ENCODE results near the gene PTH1R.
"Not testable (repeated sequence)": the region's sequence is repeated elsewhere in the genome, so short reads cannot be mapped to it uniquely, and the experiment has no call there.

The PTH1R gene

DNA sequence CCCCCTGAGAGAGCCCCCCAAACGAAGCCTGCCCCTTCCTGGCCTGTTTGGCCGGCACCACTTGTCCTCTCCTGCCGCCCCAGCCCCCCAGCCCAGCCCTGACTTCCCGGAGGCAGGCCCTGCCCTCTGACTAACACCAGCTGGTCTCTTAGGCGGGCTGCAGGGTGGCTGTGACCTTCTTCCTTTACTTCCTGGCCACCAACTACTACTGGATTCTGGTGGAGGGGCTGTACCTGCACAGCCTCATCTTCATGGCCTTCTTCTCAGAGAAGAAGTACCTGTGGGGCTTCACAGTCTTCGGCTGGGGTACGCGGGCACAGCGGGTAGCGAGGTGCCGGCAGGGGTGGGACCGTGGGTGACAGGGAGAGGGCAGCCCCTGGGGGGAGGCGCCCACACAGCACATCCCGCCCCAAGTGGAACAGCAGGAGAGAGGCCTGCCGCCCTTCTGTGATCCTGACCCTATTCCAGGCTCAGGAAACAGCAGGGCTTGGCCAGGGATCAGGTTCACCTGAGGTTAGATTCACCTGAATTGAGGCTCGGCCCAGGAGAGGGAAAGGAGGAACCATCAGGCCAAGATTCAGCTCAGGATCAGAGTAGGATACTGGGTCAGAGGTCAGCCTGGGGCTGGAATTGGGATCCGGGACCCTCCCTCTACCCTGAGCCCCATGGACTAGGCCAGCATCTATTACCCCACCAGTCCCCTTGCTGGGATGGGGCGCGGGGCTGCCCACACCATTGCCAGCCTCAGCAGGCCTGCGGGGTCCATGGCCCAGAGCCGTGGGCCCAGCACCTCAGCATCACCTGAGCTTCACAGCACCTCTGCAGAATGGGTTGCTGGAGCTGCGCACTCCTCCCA, 21.9 kb downstream of the PTH1R start:
- peak in 1 of 14 donors; percentile 79 for DNase-seq

DNA sequence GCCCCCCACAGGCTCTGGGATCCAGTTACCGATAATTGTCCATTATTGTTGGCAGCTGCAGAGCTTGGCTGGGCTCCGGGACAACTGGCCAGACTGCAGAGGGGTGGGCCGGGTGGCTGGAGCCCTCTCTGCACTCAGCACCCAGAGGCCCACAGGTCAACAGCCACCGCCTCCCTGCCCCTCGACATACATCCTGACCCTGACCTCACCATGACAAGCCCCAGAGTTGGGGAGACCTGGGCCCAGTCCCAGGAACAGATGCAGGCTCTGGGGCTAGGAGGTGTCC, 22.4 kb downstream of the PTH1R start:
- DNase-seq, result peak in 3 of 14 donors; percentile 15 to 43 (median 31)

DNA sequence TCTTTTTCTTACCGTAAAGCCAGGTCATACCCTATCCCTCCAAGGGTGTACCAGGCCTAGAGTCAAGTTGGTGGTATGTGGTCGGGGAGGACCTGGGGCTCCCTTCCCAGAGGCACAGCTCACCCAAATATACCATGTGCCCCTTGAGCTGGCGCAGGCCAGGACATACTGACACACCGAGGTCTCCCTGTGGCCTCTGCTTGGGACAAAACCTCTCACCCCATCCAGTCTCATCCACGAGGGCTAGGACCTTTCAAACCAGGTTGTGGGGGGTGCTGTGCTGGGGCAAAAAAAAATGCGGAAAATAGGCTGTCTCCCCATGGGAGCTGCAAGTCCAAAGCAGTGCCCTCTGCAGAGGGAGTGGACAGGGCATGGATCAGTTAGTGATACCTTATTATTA, 22.8 kb downstream of the PTH1R start:
- no peak for DNase-seq

DNA sequence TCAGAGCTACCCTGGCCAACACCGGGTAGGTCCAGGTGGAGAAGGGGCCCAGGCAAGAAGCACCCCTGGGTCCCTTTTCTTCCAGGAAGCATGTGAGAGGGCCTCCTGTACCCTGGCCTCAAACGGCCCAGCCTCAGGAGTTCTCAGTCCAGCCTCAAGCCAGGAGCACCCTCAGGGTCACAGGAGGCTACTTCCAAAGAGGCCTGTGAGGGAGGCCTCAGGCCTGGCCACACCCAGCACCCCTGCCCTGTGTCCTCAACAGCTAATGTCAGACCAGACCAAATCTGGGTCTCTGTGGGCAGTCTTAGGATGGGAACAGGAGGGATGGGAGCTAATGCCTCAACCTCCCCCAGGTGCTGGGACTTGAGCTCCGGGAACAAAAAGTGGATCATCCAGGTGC, 23.5 kb downstream of the PTH1R start:
- no peak for DNase-seq

DNA sequence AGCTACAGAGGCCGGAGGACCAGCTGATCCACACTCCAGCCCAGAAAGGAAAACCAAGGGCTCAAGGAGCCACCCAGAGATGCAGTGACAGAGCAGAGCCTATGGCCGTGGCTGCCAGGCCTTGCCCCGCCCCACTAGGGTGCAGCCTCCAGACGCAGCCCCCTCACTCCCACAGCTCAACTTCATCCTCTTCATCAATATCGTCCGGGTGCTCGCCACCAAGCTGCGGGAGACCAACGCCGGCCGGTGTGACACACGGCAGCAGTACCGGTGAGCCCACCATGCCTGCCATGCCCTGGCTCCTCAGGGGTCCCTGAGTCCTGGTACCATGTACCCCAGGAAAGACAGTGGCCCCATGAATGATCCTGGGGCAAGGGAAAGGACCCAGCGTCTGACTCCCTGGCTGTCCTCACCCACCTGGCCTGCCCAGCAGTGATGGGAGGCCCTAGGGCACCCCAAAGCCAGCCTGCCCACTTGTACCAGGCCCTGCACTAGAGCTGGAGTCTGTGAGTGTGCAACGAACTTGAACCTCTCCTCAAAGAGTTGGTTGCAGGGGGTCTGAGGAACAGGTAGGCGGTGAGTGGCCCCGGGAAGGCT, 24.2 kb downstream of the PTH1R start:
- DNase-seq, result no peak

DNA sequence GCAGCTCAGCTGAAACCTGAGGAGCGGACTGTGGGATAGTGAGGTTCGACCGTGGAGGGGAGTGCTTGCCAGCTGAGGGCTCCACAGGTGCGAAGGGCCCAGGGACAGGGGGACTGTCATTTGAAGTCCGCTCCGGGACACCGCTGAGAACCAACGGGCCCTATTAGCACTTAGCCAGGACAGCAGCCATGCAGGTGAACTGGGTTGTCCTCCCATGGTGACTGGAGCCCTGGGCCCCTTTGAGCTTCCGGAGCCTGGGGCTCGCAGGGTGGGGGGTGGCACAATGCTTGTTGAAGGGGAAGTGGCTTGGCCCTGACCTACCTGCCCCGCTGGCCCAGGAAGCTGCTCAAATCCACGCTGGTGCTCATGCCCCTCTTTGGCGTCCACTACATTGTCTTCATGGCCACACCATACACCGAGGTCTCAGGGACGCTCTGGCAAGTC, 24.7 kb downstream of the PTH1R start:
- DNase-seq, result no peak

DNA sequence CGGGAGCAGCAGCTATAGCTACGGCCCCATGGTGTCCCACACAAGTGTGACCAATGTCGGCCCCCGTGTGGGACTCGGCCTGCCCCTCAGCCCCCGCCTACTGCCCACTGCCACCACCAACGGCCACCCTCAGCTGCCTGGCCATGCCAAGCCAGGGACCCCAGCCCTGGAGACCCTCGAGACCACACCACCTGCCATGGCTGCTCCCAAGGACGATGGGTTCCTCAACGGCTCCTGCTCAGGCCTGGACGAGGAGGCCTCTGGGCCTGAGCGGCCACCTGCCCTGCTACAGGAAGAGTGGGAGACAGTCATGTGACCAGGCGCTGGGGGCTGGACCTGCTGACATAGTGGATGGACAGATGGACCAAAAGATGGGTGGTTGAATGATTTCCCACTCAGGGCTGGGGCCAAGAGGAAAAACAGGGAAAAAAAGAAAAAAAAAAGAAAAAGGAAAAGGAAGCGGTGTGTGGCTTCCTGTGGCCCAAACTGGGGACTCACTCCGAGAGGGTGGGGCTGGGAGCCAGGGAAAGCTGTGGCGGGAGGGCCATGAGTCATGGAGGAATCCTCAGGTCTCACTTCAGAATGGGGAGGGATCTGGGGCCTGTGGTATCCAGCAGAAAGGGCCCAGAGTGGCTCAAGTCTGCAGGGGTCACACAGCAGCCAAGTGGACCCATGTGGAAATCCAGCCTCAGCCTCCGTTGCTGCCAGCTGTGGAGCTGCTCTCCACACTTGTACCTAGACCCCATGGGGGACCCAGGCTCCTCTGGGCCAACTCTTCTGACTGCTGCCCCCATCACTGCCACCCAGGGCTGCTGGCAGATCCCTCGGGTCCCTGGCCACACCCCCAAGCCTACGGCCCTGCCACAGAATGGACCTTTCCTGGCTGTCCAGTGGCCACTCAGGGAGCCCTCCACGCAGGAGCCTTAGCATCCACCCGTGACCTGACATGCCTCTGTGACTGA, 26.1 kb downstream of the PTH1R start:
- DNase-seq, result no peak

DNA sequence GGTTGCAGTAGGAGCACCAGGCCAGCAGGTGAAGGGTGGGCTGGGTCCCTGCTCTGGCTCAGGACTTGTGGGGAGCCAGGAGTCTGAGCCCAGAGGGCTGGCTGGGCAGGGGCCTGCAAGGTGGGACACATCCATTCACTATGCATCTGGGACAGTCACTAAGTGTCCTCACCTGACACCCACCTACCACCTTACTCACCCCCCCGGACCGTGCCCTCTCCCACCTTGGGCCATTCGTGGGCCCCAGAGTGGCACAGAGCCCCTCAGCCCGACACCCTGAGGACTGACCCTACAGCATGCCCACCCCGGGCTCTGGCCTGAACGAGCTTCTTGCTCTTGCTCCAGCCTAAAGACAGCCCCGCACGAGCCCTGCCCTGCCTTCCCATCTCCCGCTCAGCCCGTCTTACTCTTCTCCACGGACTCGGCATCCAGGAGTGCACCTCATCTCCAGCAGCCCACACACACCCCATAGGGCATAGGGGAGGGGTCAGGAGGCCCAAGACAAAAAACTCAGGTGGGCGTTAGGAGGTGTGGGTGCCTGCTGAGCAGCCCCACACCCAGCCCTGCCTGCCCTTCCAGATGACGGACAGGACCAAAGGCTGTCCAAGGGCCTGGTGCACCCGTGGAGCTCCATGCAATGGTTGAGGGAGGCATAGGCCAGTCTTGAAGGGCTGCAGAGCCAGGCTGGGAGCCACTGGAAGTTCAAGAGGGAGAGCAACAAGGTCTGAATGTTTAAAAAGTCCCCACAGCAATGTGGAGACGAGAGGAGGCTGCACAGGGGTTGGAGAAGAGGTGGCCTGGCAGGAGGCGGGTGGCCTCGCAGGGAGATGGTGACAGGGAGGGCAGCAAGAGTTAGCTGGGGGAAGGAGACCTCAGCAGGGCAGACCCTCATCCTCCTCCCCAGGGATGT, 27.0 kb downstream of the PTH1R start:
- DNase-seq, result no peak

DNA sequence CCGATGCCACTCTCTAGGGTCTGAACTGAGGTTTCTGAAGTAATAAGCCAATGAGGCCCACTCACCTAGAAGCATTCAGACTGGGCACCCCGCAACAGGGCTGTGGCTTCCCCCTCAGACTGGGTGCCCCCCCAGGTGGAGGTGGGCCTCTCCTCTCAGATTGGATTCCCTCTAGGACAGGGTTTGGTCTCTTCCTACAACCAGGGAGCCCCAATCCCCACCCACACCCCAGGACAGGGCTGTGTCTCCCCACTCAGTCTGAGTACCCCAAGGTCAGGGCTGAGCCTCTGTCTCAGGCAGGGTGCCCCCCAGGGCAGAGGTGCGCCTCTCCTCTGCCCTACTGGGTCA, 27.7 kb downstream of the PTH1R start:
- no peak for DNase-seq

DNA sequence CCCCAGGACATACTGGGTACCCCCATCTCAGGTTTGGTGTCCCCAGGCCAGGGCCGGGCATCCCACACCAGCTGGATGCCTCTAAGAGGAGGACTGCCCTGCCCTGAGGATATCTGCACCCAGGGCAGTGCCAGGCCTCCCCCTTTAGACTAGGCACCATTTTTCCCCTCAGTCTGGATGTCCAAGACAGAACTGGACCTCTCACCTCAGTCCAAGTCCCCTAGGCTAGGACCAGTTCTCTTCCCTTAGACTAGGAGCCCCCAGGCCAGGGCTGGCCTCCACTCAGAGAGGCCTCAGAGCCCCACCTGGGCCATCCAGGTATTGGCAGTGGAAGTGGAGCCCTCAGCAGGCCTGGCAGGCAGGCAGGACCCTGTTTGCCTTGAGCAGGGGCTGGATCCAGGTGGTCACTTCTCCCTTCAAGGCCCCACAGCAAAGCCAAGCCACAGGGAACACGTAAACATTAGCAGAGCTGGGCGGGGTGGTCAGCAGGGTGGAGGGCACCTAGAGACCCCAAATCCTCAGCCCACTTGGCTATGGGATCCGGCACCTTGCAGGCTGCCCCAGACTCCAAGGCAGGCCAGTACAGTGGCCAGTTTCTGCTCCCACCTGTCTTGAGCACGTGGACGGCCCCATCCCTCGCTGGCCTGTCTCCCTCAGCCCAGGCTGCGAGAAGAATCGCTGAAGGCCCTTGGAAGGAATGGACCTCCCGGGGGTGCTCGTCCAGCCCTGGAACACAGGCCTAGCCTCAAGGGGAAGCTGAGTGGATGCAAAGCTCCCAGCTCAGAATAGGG, 28.3 kb downstream of the PTH1R start:
- no peak for DNase-seq

DNA sequence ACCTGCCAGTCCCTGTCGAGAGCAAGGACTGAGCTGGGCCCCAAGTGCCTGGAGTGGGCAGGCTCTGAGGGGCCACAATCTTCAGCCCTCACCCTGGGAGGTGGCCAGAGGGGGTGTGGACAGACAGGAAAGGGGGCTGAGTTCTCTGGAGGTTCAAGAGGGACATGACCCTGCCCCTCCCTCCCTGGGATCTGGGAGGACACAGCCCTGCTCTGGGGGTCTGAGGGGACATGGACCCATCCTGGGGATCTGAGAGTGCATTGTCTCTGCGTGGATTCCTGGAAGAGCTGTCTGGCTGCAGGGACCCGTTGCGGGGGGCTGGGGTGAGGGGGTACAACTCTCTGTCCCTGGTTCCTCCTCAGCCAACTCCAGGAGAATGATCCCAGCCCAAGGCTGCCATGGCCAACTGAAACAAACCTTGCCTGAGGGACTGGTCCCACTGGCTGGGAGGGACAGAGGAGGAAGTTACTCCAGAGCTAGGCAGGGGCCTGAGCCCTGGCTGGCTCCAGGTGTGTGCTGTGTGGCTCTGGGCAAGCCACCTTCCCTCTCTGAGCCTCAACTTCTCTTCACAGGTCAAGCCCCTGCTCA, 29.0 kb downstream of the PTH1R start:
- no peak for DNase-seq

DNA sequence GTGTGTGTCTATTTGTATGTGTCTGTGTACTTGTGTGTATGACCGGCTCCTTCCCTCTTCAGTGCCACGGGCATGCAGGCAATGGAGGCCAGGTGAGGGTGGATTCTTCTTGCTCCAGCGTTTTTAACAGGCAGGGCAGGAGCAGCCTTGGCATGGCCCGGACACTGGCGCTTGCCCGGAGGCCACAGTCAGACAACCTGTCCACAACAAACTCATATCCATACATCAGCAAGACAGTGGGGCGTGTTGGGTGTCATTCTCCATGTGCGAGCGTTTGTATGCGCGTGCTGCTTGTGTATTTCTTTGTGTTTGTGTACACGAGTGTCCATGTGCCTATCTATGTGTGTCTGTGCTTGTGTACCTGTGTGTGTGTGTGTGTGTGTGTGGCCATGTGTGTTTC, 29.8 kb downstream of the PTH1R start:
- DNase-seq, result no peak

DNA sequence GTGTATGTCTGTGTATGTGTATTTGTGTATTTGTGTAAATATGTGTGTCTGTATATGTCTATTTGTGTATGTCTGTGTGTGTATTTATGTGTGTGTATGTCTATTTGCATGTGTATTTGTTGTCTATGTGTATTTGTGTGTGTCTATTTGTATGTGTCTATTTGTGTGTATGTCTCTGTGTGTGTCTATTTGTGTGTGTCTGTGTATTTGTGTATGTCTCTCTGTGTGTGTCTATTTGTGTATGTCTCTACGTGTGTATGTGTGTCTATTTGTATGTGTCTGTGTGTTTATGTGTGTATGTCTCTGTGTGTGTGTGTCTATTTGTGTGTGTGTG, 30.4 kb downstream of the PTH1R start:
- DNase-seq, result no peak

DNA sequence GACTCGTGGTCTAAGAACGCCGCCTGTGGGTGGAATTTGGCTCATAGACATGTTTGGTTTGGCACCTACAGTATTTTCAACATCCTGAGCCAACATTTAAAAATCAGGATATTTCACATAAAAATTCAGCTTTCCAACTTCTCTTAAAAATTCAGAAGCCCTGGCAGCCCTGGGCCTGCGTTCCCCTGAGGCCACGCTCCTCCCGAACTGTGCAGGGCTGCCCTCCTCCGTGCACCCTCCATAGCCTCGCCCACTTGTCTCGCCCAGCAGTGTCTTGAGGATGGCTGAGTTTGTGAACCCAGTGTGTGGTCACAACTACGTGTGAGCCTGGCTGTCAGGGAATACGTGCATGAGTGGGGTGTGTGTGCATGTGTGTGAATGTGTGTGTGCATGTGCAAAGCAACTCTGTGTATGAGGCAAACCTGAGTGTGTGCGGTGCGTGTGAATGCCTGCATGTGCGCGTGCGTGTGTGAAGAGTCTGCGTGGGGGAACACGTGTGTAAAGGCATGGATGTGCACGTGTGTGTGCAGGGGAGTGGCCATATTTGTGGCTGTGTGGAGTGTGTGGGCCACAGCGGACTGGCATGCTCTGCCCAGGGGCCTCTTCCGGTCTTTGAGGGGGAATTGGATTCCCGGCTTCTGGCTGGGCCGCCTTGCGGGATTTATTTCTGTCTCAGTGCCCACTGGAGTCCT, 30.9 kb downstream of the PTH1R start:
- no peak for DNase-seq

DNA sequence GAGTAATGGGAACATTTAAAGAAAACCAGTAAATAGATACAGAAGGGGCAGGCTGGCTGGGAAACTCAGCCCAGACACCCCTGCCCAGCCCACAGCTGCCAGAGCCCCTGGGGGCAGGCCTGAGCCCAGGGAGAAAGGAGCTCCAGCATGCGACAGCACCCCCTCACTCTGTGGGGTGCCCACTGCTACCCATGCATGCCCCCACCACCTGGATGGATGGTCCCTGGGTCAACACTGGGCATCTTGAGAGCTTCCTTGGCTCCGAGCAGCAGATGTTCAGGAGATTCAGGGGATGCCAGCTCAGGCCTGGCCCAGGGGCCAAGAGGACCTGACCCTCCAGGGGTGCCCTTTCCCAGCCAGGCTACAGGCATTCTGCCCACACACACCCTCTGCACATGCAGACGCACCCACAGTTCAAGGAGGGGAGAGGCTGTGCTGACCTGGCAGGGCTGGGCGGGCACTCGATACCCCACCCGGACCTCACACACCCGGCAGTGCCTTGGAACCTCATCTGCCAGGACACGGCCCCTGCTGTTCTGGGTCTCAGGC, 31.5 kb downstream of the PTH1R start:
- no peak for DNase-seq

DNA sequence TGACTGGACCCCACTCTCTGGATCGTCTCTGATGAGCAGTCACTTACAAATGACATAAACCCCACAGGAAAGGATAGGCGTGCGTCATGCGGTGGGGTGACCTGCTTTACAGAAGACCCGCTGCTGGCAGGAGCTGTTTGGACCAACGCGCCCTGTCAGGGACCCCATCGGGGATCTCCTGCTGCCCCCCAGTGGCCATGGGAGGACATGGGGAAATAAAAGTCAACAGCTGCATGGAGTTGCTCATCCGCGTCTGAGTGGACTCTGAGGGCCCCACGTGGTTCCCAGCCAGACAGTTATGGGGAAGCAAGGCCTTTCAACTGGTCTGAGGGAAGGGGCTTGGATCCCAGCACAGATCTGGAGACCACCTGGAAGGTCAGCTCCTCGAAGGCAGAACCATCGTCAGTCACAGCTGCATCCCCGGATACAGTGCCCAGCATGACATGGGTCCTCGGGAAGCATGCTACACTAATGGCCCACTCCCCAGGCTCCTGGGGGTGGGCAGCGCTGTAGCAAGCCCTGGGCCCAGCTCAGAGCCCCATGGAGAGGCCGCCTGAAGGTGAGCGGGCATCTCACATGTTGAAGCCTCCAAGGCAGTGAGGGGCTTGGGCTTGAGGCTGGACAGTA, 32.1 kb downstream of the PTH1R start:
- DNase-seq, result peak in 11 of 14 donors; percentile 46 to 82 (median 65)

DNA sequence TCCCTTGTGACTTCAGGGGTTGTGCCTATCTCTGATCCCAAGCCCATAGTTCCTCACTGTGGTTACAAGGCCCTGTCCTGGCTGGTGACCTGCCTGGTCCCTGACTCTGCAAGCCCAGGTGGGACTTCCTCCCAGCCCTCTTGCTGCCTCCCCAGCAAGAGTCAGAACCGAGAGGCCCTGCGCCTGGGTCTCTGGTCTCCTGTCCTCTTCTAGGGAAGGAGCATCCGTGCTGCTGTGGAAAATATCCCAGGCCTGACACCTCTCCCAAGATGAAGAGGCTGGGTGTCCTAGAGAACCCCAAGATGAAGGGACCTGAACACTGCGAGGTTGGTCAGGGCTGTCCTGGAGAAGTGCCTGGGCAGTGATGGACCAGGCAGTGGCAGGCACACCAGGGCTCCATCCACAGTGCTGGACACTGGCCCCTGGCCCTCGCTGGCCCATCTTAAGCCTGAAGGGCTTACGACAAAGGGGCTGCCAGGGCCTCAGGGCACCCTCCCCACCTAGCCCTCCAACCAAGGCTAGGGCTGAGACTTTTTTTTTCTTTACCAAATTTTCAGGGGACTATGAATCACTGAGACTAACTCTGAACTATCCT, 32.7 kb downstream of the PTH1R start:
- no peak for DNase-seq

DNA sequence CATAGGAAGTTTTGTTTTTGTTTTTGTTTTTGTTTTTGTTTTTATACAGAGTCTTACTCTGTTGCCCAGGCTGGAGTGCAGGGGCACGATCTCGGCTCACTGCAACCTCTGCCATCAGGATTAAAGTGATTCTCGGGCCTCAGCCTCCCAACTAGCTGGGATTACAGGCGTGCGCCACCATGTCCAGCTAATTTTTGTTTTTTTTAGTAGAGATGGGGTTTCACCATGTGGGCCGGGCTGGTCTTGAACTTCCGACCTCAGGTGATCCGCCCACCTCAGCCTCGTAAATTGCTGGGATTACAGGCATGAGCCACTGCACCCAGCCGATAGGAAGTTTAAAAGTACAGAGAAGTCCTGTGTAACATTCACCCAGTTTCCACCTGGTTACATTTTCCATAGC, 33.4 kb downstream of the PTH1R start:
- DNase-seq, result not testable (repeated sequence)

DNA sequence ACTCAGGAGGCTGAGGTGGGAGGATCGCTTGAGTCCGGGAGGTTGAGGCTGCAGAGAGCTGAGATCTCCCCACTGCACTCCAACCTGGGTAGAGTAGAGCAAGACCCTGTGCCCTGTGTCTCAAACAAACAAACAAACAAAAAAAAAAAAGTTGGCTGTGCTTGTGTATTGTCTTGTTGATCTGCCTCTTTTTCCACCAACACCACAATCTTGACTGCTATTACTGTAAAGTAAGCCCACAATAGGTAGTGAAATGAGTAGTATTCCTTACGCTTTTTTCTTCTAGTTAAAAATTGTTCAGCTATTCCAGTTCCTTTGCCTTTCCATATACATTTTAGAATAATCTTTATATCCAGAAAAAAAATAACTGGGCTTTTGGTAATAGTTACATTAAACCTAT, 35.5 kb downstream of the PTH1R start:
- no peak for DNase-seq
